CD4-positive, alpha-beta T cell (primary cell): ENCODE measurements around the gene GDPD4. TPM values are rescaled to one million over a fixed set of nuclear protein-coding genes. Genes with fewer than 3 reads are reported as not detected.

Experiments
- ATAC-seq: fragments of 200-7000 bp; cut with Tn5 transposase; one replicate; pipeline ENCODE4 v1.10.0; 2022; ENCODE audit warnings: mild to moderate bottlenecking; ENCODE audit not compliant: poor library complexity
- CTCF ChIA-PET: fragments of 350-600 bp; sonication (Branson Sonifier 250); formaldehyde crosslinking; loops from one replicate; lab custom pipeline; 2021; ENCODE audit warnings: antibody characterized with exemption, inconsistent platforms; lab: Charles Lee
- POLR2A ChIA-PET: fragments of 350-600 bp; sonication (Branson Sonifier 250); formaldehyde crosslinking; loops from one replicate; lab custom pipeline; 2021; ENCODE audit warnings: antibody characterized with exemption, inconsistent platforms; lab: Charles Lee
- DNase-seq, 14 experiments: peaks; one replicate each; pipeline ENCODE4 v3.0.0-alpha.2; 2013 to 2020; ENCODE audit warnings: mixed read lengths in 2 of 14
- H3K27ac ChIP-seq, 2 donors: one replicate each; pipeline versions ENCODE4 v1.5.1 to v1.7.0; 2013; ENCODE audit warnings: low read length in 2 of 2, low read depth in 1 of 2, mild to moderate bottlenecking in 1 of 2
- H3K27me3 ChIP-seq, 2 experiments: 1 replicate in 1 of 2; 2 replicates in 1 of 2; pipeline versions ENCODE4 v1.6.1 to v1.7.0; 2013; ENCODE audit warnings: low read length in 2 of 2, control low read depth in 1 of 2, mild to moderate bottlenecking in 1 of 2, moderate library complexity in 1 of 2; ENCODE audit not compliant: insufficient read depth in 2 of 2, control insufficient read depth in 1 of 2
- H3K36me3 ChIP-seq: one replicate; pipeline ENCODE4 v1.6.1; 2013; ENCODE audit warnings: low read length, control low read depth; ENCODE audit not compliant: insufficient read depth
- H3K4me1 ChIP-seq: one replicate; pipeline ENCODE4 v1.6.1; 2013; ENCODE audit warnings: low read length, control low read depth; ENCODE audit not compliant: insufficient read depth
- H3K4me3 ChIP-seq: one replicate; pipeline ENCODE4 v1.5.1; 2013; ENCODE audit warnings: mild to moderate bottlenecking, low read length, moderate library complexity
- H3K9me3 ChIP-seq, 2 experiments: 1 replicate in 1 of 2; 2 replicates in 1 of 2; pipeline versions ENCODE4 v1.6.1 to v1.7.0; 2013; ENCODE audit warnings: low read length in 2 of 2, mild to moderate bottlenecking in 2 of 2, control low read depth in 1 of 2, moderate library complexity in 1 of 2; ENCODE audit not compliant: control insufficient read depth in 1 of 2, insufficient read depth in 1 of 2
- H3K27ac Mint-ChIP-seq: one replicate; pipeline ENCODE4 v1.8.0; 2020; ENCODE audit warnings: mixed read lengths
- H3K27me3 Mint-ChIP-seq: one replicate; pipeline ENCODE4 v1.8.0; 2021; ENCODE audit warnings: mixed read lengths
- H3K36me3 Mint-ChIP-seq: one replicate; pipeline ENCODE4 v1.8.0; 2021; ENCODE audit warnings: low read depth, mixed read lengths
- H3K4me1 Mint-ChIP-seq: one replicate; pipeline ENCODE4 v1.8.0; 2021; ENCODE audit warnings: low read depth, mixed read lengths
- H3K4me3 Mint-ChIP-seq: one replicate; pipeline ENCODE4 v1.8.0; 2020; ENCODE audit warnings: mild to moderate bottlenecking, mixed read lengths
- H3K9me3 Mint-ChIP-seq: one replicate; pipeline ENCODE4 v1.8.0; 2020; ENCODE audit warnings: mixed read lengths
- CTCF ChIP-seq: fragments of 200-600 bp; IDR thresholded peaks from one replicate; pipeline ENCODE4 v1.8.0; 2022; ENCODE audit warnings: antibody characterized with exemption, mild to moderate bottlenecking
- intact Hi-C, 2 experiments: fragments of 100-400 bp; cut with DNase I in 1 of 2; cut with micrococcal nuclease in 1 of 2; formaldehyde crosslinking; loops; one replicate each; pipeline versions ENCODE4 v1.15.1 to v1.9.0; 2023 to 2025; cut with DNase I, micrococcal nuclease
- total RNA-seq, 174 experiments: library from RNA in 2 of 174; stranded (reverse) in 2 of 174; gene quantifications; one replicate each; pipeline ENCODE4 v1.2.3 and lab custom pipeline; 2021 to 2026

GDPD4 gene
- total RNA-seq, 2 experiments from 2014 or later, result not detected

GRCh38 chr11:77167111-77167626 lies 134.3 kb downstream of the GDPD4 start:
- H3K27ac Mint-ChIP-seq, result no peak overlapping the region
- no peaks in the 10 kb centered on the region for H3K36me3 Mint-ChIP-seq
- intact Hi-C loops, result no loop called here
- H3K4me1 Mint-ChIP-seq, result no peaks in the 10 kb centered on the region
- no peaks in the 10 kb centered on the region for H3K4me1 ChIP-seq
- CTCF ChIA-PET, result no interaction called here
- H3K4me3 Mint-ChIP-seq, result no peak overlapping the region
- no peak overlapping the region for H3K27ac ChIP-seq
- no peaks in the 10 kb centered on the region for H3K36me3 ChIP-seq
- no peak for TF ChIP-seq CTCF
- DNase-seq (no peak), ATAC-seq (no peak)
- POLR2A ChIA-PET, result no interaction called here
- H3K4me3 ChIP-seq, result no peak overlapping the region
- H3K27me3 Mint-ChIP-seq, result no peaks in the 10 kb centered on the region
- H3K9me3 Mint-ChIP-seq, result no peaks in the 10 kb centered on the region
- H3K9me3 ChIP-seq, result no peaks in the 10 kb centered on the region
- no peaks in the 10 kb centered on the region for H3K27me3 ChIP-seq

Other genes starting within 250 kb of the GDPD4 start
- gene CAPN5, start 234.7 kb downstream of the GDPD4 start, total RNA-seq, result 1 to 10 TPM; 5.1 to 6.9 TPM
- not detected for gene OMP, start 198.8 kb downstream of the GDPD4 start, total RNA-seq
- under 1 TPM; 0.61 to 0.63 TPM for gene MYO7A, start 173.4 kb downstream of the GDPD4 start, total RNA-seq
- gene PAK1, start 172.4 kb upstream of the GDPD4 start, total RNA-seq, result 10 to 100 TPM in 1 of 2 experiments, 1 to 10 TPM in 1; 6.9 to 12.6 TPM